GM21367 (cell line): Measurements from ENCODE around the gene ALDH16A1.

Experiments used
- ATAC-seq: cut with Tn5 transposase; IDR thresholded peaks from one replicate; pipeline ENCODE4 v1.9.1; 2021; ENCODE audit not compliant: unreplicated experiment

The ALDH16A1 gene

GRCh38 chr19:49453013-49453756 lies at the start of gene ALDH16A1:
ALDH16A1 (plus strand) TSS chr19:49453225; CDS start chr19:49453332, 107 bp downstream.
- ATAC-seq = peak; percentile 79

GRCh38 chr19:49403404-49404187 lies 49.4 kb upstream of the ALDH16A1 start:
- ATAC-seq = no peak

GRCh38 chr19:49407079-49407478 lies 45.9 kb upstream of the ALDH16A1 start:
- no peak for ATAC-seq

GRCh38 chr19:49407482-49408015 lies 45.5 kb upstream of the ALDH16A1 start:
- no peak for ATAC-seq

- no peak for ATAC-seq
Observed at GRCh38 chr19:49408816-49409440, 44.1 kb upstream of the ALDH16A1 start.

- ATAC-seq = no peak
Observed at GRCh38 chr19:49409441-49410029, 43.5 kb upstream of the ALDH16A1 start.

GRCh38 chr19:49411681-49412326 lies 41.2 kb upstream of the ALDH16A1 start:
- no peak for ATAC-seq

- ATAC-seq = no peak
Observed at GRCh38 chr19:49413348-49413747, 39.7 kb upstream of the ALDH16A1 start.

GRCh38 chr19:49414256-49414655 lies 38.8 kb upstream of the ALDH16A1 start:
- no peak for ATAC-seq

- no peak for ATAC-seq
Observed at GRCh38 chr19:49415102-49415809, 37.8 kb upstream of the ALDH16A1 start.

- no peak for ATAC-seq
Observed at GRCh38 chr19:49415810-49416200, 37.2 kb upstream of the ALDH16A1 start.

- no peak for ATAC-seq
Observed at GRCh38 chr19:49417088-49417487, 35.9 kb upstream of the ALDH16A1 start.

- ATAC-seq = no peak
Observed at GRCh38 chr19:49418511-49418910, 34.5 kb upstream of the ALDH16A1 start.

GRCh38 chr19:49419173-49419572 lies 33.9 kb upstream of the ALDH16A1 start:
- no peak for ATAC-seq

GRCh38 chr19:49420227-49420626 lies 32.8 kb upstream of the ALDH16A1 start:
- no peak for ATAC-seq

GRCh38 chr19:49421039-49421877 lies 31.8 kb upstream of the ALDH16A1 start:
- ATAC-seq = no peak

- ATAC-seq = no peak
Observed at GRCh38 chr19:49421878-49422202, 31.2 kb upstream of the ALDH16A1 start.

GRCh38 chr19:49422407-49423070 lies 30.5 kb upstream of the ALDH16A1 start:
- no peak for ATAC-seq
